ENCODE results near the gene QRFP. TPM values are rescaled to one million over a fixed set of nuclear protein-coding genes. Genes with fewer than 3 reads are reported as not detected.
A peak's percentile ranks its signal among the peaks of the same experiment; 100 is the strongest.

The QRFP gene
- total RNA-seq, 1 donor from 2014 or later, result 0.48 TPM

DNA sequence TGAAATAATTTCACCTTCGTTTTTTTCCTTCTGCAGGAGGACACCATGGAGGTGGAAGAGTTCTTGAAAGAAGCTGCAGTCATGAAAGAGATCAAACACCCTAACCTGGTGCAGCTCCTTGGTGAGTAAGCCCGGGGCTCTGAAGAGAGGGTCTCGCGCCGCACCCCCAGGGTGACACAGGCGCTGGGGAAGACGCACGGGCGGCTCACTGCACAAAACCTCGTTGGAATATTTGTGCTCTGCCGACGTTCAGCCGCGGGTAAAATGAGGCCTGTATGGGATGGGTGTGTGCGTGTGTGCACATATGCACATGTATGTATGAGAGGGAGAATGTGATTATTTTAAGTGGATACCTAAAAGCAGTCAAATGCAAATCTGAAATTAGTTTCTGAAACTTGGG is 24.5 kb downstream of the QRFP start:
- no peak for DNase-seq (ENCODE audit: low spot score)

GRCh38 chr9:130871395-130872062 is 25.1 kb downstream of the QRFP start:
- no peak for DNase-seq (ENCODE audit: low spot score)

DNA sequence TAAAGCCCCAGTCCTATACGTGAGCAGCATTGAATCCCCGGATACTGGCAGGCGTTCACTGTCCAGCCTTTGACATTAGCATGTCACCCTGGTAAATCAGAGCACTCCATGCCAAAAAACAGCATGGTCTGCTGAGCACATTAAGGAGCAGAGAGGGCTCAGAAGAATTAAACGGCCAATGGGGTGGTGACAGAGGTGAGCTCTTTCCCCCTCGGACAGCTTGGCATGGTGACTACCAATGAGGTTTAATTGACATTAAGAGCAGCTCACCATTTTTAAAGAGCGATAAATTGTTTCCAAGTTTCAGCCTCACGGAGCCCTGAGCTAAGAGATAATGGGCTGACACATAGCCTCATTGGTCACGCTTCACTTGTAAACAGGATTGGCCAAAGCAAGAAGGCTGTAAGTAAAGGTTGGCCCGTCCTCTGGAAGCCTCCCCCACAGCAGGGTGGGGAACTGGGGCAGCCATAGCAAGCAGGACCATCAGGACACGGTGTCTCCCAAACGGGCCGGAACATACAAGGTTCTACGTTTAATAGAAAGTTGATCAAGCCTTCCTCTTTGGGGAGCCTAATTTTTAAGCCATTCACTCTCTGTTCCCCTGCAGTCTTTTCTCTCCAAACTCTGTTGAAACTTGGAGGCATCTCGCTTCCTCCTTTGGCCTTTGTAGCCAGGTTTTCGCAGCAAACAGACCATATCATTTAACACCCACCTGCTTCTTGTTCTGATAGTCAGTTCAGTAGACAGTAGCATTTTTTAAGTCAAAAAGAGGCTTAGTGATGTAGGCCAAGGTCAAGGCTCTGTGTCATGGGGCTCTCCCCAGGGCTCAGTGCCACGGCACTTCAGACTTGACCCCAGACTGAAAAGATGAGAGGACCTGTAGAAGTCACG is 25.9 kb downstream of the QRFP start:
- no peak for DNase-seq (ENCODE audit: low spot score)

GRCh38 chr9:130869250-130869649 is 27.4 kb downstream of the QRFP start:
- DNase-seq (ENCODE audit: low spot score), result peak; percentile 50

GRCh38 chr9:130868230-130868629 is 28.4 kb downstream of the QRFP start:
- DNase-seq (ENCODE audit: low spot score), result no peak

DNA sequence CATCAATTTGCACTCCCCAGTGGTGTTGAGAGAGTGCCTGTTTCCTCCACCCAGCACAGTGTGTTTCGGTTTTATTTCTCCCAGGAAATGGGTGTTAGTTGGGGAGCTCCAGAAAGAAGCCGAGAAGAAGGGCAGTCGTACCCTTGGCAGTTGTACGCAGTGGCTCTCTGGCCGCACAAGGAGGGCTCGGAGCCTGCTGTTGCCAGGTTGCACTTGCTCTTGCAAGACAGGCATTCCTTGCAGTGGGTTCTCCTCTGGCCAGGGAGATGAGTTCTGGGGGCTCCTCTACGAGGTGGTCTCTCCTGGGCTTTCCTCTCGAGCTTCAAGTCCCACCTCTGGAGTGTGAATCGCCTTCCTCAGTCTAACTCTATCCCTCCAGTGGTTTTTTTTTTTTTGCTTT is 29.1 kb downstream of the QRFP start:
- no peak for DNase-seq (ENCODE audit: low spot score)

DNA sequence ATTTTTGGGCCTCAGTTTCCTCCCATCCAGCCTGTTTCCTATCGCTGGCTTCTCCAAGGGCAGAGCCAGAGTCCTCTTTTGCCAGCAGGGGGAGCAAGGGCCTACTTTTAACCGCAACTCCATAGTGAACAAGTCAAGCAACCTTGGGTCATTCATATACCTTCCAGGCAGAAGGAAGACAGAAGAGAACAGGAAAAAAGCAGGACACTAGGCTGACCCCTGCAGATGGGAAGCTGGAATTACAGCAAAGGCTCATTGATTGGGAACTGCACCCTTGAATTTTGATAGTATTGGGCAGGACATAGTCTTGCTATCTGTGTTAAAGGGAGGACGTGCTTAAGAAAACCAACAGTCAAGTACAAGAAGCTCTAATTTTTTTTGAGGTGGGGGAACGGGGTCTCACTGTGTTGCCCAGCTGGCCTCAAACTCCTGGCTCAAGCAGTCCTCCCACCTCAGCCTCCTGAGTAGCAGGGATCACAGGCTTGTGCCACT is 30.1 kb downstream of the QRFP start:
- peak; percentile 84 for DNase-seq (ENCODE audit: low spot score)

DNA sequence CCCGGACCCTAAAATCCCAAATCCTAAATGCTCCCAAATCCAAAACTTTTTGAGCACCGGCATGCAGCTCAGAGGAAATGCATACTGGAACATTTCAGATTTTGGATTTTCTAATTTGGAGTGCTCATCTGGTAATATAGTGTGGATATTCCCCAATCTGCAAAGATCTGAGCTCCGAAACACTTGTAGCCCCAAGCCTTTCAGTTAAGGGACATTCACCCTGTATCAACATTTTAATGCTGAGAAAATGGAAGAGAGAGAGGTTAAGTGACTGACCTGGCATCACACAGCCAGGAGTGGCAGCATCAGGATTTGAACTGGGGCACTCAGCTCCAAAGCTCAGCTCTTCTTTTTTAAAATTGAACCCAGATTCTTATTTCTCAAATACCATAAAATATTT is 30.7 kb downstream of the QRFP start:
- DNase-seq (ENCODE audit: low spot score), result no peak

GRCh38 chr9:130864541-130864940 is 32.1 kb downstream of the QRFP start:
- no peak for DNase-seq (ENCODE audit: low spot score)

GRCh38 chr9:130862747-130863146 is 33.9 kb downstream of the QRFP start:
- no peak for DNase-seq (ENCODE audit: low spot score)

DNA sequence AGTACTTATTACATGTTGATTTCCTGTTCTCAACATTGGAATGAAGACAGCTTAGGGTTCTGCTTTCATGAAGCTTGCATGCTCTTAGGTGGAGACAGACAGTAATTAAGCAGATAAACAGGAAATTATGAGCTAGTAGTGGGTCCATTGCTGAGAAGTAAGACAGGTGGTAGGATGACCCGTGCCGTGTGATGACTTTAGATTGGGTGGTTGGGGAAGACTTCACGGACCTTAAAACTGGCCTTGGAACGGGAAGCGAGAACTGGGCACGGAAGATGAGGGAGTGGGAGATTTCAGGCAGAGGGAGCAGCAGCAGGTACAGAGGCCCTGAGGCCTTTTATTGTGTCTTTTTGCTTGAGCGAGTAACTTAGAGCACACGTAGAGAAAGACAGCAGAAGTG is 34.4 kb downstream of the QRFP start:
- no peak for DNase-seq (ENCODE audit: low spot score)

DNA sequence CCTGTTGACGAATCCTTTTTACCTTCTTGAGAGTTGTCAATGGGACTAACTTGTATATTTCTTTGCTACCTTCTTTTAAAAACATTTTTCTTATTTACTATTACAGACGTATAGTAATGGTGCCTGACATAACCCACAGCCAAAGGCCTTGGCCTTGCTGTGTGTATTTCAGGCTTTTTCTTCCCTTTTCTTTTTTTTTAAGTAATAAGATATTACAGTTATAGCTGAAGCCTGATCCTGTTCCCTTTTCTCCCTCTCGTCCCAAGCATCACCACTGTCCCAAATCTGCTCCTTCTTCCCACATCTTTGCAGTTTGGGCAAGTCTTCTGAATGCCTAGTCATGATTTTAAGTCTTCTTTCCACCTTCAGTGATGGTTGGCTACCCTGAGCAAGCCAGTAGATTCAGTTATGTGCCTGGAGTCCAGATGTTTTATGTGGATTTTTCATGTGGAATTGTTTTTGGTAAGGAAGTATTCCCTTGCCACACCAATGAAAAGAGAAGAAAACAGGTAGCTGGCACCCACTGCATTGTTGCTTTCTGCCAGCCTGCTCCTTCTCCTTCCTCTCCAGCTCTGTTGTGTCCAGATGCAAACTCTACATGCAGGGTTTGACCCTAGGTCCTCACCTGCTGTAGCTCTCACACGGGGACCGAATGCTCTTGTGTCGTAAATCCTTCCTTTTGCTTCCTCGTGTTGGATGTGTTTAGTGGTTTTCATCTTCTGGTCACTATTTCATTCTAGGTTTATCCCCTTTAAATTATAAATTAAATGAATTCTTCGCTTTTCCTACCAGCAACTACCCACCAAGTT is 35.0 kb downstream of the QRFP start:
- DNase-seq (ENCODE audit: low spot score), result no peak

- peak; percentile 75 for DNase-seq (ENCODE audit: low spot score)
These were observed 35.9 kb downstream of the QRFP start for GRCh38 chr9:130860458-130861316.

- DNase-seq (ENCODE audit: low spot score), result no peak
These were observed 37.6 kb downstream of the QRFP start for GRCh38 chr9:130858739-130859705.

GRCh38 chr9:130857864-130858738 is 38.5 kb downstream of the QRFP start:
- peak; percentile 44 for DNase-seq (ENCODE audit: low spot score)

GRCh38 chr9:130856474-130856873 is 40.1 kb downstream of the QRFP start:
- DNase-seq (ENCODE audit: low spot score), result no peak

DNA sequence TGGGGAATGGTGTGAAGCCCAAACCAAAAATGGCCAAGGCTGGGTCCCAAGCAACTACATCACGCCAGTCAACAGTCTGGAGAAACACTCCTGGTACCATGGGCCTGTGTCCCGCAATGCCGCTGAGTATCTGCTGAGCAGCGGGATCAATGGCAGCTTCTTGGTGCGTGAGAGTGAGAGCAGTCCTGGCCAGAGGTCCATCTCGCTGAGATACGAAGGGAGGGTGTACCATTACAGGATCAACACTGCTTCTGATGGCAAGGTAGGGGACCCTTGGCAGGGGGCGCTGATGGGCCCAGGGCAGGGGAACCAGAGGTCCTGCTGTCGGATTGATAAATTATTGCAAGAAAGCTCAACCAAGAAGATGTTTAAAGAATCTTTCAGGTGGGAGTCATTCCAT is 41.8 kb downstream of the QRFP start:
- no peak for DNase-seq (ENCODE audit: low spot score)

DNA sequence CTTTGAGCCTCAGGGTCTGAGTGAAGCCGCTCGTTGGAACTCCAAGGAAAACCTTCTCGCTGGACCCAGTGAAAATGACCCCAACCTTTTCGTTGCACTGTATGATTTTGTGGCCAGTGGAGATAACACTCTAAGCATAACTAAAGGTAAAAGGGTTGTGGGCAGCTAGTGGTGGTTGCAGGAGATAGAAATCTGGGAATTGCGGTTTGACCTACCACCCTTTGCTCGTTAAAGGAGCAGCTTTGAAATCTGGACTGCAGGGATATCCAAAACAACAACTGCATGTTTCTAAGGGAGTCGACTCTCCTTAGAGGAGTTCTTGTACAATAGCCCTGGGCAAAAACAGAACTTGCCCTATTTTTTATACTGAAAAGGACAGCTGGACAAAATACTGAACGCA is 42.5 kb downstream of the QRFP start:
- DNase-seq (ENCODE audit: low spot score), result no peak

DNA sequence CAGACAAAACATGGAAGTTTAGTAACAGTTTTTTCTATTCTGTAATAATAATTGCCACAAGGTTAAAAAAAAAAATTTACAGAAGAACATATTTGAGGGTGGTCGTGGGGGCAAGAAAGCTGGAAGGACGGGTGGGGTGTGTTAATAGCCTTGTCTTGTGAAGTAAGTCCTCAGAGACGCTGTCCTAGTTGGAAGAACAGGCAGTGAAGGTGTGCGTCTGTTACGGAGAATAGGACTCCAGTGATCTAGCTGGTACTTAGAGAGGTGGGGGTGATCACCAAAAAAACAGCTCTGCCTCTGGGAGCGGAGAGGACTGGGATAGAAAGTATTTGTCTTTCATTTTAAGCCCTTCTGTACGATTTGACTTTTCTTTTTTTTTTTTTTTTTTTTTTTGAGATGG is 43.8 kb downstream of the QRFP start:
- DNase-seq (ENCODE audit: low spot score), result no peak
